ENCODE measurements around the gene SYT17.
"Not testable (repeated sequence)": the region's sequence is repeated elsewhere in the genome, so short reads cannot be mapped to it uniquely, and the experiment has no call there.

The SYT17 gene

GRCh38 chr16:19173649-19174383, 5.8 kb downstream of the SYT17 start:
- no peak for DNase-seq (ENCODE audit: low read depth in 2 of 2)

- DNase-seq (ENCODE audit: low read depth in 2 of 2), result no peak
Measured at GRCh38 chr16:19174478-19174877, 6.4 kb downstream of the SYT17 start.

- no peak for DNase-seq (ENCODE audit: low read depth in 2 of 2)
Measured at GRCh38 chr16:19175492-19176262, 7.6 kb downstream of the SYT17 start.

- no peak for DNase-seq (ENCODE audit: low read depth in 2 of 2)
Measured at GRCh38 chr16:19177111-19177739, 9.2 kb downstream of the SYT17 start.

- DNase-seq (ENCODE audit: low read depth in 2 of 2), result no peak
Measured at GRCh38 chr16:19179546-19180490, 11.8 kb downstream of the SYT17 start.

- DNase-seq (ENCODE audit: low read depth in 2 of 2), result no peak
Measured at GRCh38 chr16:19180741-19181140, 12.7 kb downstream of the SYT17 start.

- no peak for DNase-seq (ENCODE audit: low read depth in 2 of 2)
Measured at GRCh38 chr16:19182481-19182880, 14.4 kb downstream of the SYT17 start.

GRCh38 chr16:19183187-19183586, 15.1 kb downstream of the SYT17 start:
- no peak for DNase-seq (ENCODE audit: low read depth in 2 of 2)

GRCh38 chr16:19184823-19185509, 16.9 kb downstream of the SYT17 start:
- DNase-seq (ENCODE audit: low read depth in 2 of 2), result no peak

GRCh38 chr16:19185510-19185851, 17.4 kb downstream of the SYT17 start:
- no peak for DNase-seq (ENCODE audit: low read depth in 2 of 2)

- no peak for DNase-seq (ENCODE audit: low read depth in 2 of 2)
Measured at GRCh38 chr16:19186408-19186807, 18.4 kb downstream of the SYT17 start.

- DNase-seq (ENCODE audit: low read depth in 2 of 2), result not testable (repeated sequence)
Measured at GRCh38 chr16:19187961-19188360, 19.9 kb downstream of the SYT17 start.

GRCh38 chr16:19188406-19188805, 20.4 kb downstream of the SYT17 start:
- DNase-seq (ENCODE audit: low read depth in 2 of 2), result no peak

- no peak for DNase-seq (ENCODE audit: low read depth in 2 of 2)
Measured at GRCh38 chr16:19192865-19193264, 24.8 kb downstream of the SYT17 start.

- DNase-seq (ENCODE audit: low read depth in 2 of 2), result no peak
Measured at GRCh38 chr16:19196871-19197270, 28.8 kb downstream of the SYT17 start.

GRCh38 chr16:19203374-19203966, 35.4 kb downstream of the SYT17 start:
- DNase-seq (ENCODE audit: low read depth in 2 of 2), result no peak

GRCh38 chr16:19210280-19210924, 42.4 kb downstream of the SYT17 start:
- DNase-seq (ENCODE audit: low read depth in 2 of 2), result no peak

GRCh38 chr16:19210968-19211367, 42.9 kb downstream of the SYT17 start:
- no peak for DNase-seq (ENCODE audit: low read depth in 2 of 2)

GRCh38 chr16:19212059-19212458, 44.0 kb downstream of the SYT17 start:
- DNase-seq (ENCODE audit: low read depth in 2 of 2), result no peak

GRCh38 chr16:19213885-19214284, 45.8 kb downstream of the SYT17 start:
- no peak for DNase-seq (ENCODE audit: low read depth in 2 of 2)

Data from stimulated activated CD8-positive, alpha-beta memory T cell treated with anti-CD3 and anti-CD28 coated beads, Interleukin-7, amount 100 ng/mL, for 1 hour (primary cell).